Endothelial cell of umbilical vein (primary cell): ENCODE results near the gene CNTNAP4. TPM values are rescaled to one million over a fixed set of nuclear protein-coding genes. Genes with fewer than 3 reads are reported as not detected.

Source experiments
- BruUV-seq: library from RNA; stranded (reverse); fragments of 400-500 nt; replicated peaks from 2 replicates; lab custom pipeline; 2021; lab: Mats Ljungman, UMichigan
- CTCF ChIA-PET: fragments of 300-600, 350-600 bp; sonication (Branson Sonifier 250); formaldehyde crosslinking; loops from one replicate; lab custom pipeline; 2021; ENCODE audit warnings: antibody characterized with exemption, inconsistent platforms; lab: Charles Lee
- POLR2A ChIA-PET: fragments of 300-600, 350-600 bp; sonication (Branson Sonifier 250); formaldehyde crosslinking; loops from one replicate; lab custom pipeline; 2021; ENCODE audit warnings: antibody characterized with exemption, inconsistent platforms; lab: Charles Lee
- DNase-seq: peaks from one replicate; pipeline ENCODE4 v3.0.0-alpha.2; 2011; ENCODE audit warnings: low read depth, low spot score
- FAIRE-seq: peaks from 2 replicates; lab custom pipeline; 2011; peaks lifted over from hg19 to GRCh38; lab: Jason Lieb, UNC
- H2AFZ ChIP-seq: 2 replicates; pipeline ENCODE4 v1.6.0; 2012; ENCODE audit warnings: low read depth, low read length, control low read depth, inconsistent platforms
- H3K27ac ChIP-seq: 2 replicates; pipeline ENCODE4 v1.5.1; 2011; ENCODE audit warnings: low read depth, mild to moderate bottlenecking, control low read depth, low read length, moderate library complexity; ENCODE audit not compliant: insufficient read depth
- H3K27me3 ChIP-seq, 2 experiments: 2 replicates each; pipeline versions ENCODE4 v1.6.0 to v1.6.1; 2011; ENCODE audit warnings: low read length in 2 of 2, mixed read lengths in 1 of 2; ENCODE audit not compliant: control insufficient read depth in 2 of 2, insufficient read depth in 2 of 2
- H3K36me3 ChIP-seq, 2 experiments: 2 replicates in 1 of 2; 3 replicates in 1 of 2; pipeline ENCODE4 v1.5.1; 2011; ENCODE audit warnings: low read length in 2 of 2, mild to moderate bottlenecking in 1 of 2, moderate library complexity in 1 of 2; ENCODE audit not compliant: control insufficient read depth in 2 of 2, insufficient read depth in 2 of 2; ENCODE audit errors: extremely low read depth in 1 of 2
- H3K4me1 ChIP-seq: 3 replicates; pipeline ENCODE4 v1.5.1; 2011; ENCODE audit warnings: mild to moderate bottlenecking, low read length; ENCODE audit not compliant: control insufficient read depth, insufficient read depth; ENCODE audit errors: extremely low read depth
- H3K4me2 ChIP-seq: 2 replicates; pipeline ENCODE4 v1.6.1; 2011; ENCODE audit warnings: low read length, control low read depth, mixed read lengths; ENCODE audit not compliant: insufficient read depth
- H3K4me3 ChIP-seq, 3 experiments: fragments of 200-600 bp in 1 of 3; sonication (generic), shearing (Covaris generic) in 1 of 3; replicated peaks in 1 of 3; 2 replicates each; pipeline ENCODE4 v1.5.1; 2011 to 2016; ENCODE audit warnings: control low read depth in 3 of 3, low read length in 3 of 3, mild to moderate bottlenecking in 2 of 3, inconsistent platforms in 1 of 3, low read depth in 1 of 3, moderate library complexity in 1 of 3; ENCODE audit not compliant: insufficient read depth in 1 of 3
- H3K79me2 ChIP-seq: 2 replicates; pipeline ENCODE4 v1.6.0; 2012; ENCODE audit warnings: low read length, inconsistent platforms; ENCODE audit not compliant: control insufficient read depth, insufficient read depth
- H3K9ac ChIP-seq: replicated peaks from 2 replicates; pipeline ENCODE3; 2011; ENCODE audit warnings: low read length, control low read depth; ENCODE audit not compliant: insufficient read depth; ENCODE audit errors: extremely low read depth
- H3K9me1 ChIP-seq: replicated peaks from 3 replicates; pipeline ENCODE4 v1.6.0; 2011; ENCODE audit warnings: mild to moderate bottlenecking, low read length; ENCODE audit not compliant: control insufficient read depth, insufficient read depth; ENCODE audit errors: extremely low read depth
- H3K9me3 ChIP-seq: replicated peaks from 2 replicates; pipeline ENCODE4 v1.5.1; 2012; ENCODE audit warnings: low read length, inconsistent platforms; ENCODE audit not compliant: control insufficient read depth, insufficient read depth
- H4K20me1 ChIP-seq: replicated peaks from 2 replicates; pipeline ENCODE3; 2011; ENCODE audit warnings: mild to moderate bottlenecking, low read length; ENCODE audit not compliant: control insufficient read depth, insufficient read depth; ENCODE audit errors: extremely low read depth
- EZH2 ChIP-seq: IDR thresholded peaks from 2 replicates; pipeline ENCODE4 v1.6.1; 2012; ENCODE audit warnings: borderline replicate concordance, low read depth, mild to moderate bottlenecking, moderate library complexity, low read length, inconsistent platforms; ENCODE audit not compliant: severe bottlenecking
- GATA2 ChIP-seq: IDR thresholded peaks from 2 replicates; pipeline ENCODE4 v1.7.0; 2011; ENCODE audit warnings: low read depth, mild to moderate bottlenecking, moderate library complexity, mixed read lengths, low read length; ENCODE audit not compliant: insufficient read length, insufficient read depth
- JUN ChIP-seq: IDR thresholded peaks from 2 replicates; pipeline ENCODE4 v1.6.1; 2011; ENCODE audit warnings: borderline replicate concordance, low read depth; ENCODE audit not compliant: insufficient read length, insufficient read depth
- MAX ChIP-seq: IDR thresholded peaks from 2 replicates; pipeline ENCODE4 v1.6.1; 2011; ENCODE audit not compliant: insufficient read depth, insufficient read length
- MYC ChIP-seq: IDR thresholded peaks from one replicate; pipeline ENCODE4 v1.6.1; 2011; ENCODE audit warnings: mild to moderate bottlenecking, low read depth, low read length
- POLR2A ChIP-seq: IDR thresholded peaks from 2 replicates; pipeline ENCODE4 v1.6.1; 2012; ENCODE audit warnings: low read depth, mild to moderate bottlenecking, control low read depth, low read length
- POLR2AphosphoS5 ChIP-seq: IDR thresholded peaks from 2 replicates; pipeline ENCODE4 v1.6.1; 2012; ENCODE audit warnings: low read depth, mild to moderate bottlenecking, control low read depth, low read length, moderate library complexity; ENCODE audit not compliant: insufficient read depth
- dilution Hi-C: fragments of 300-500 bp; cut with MboI; formaldehyde crosslinking; loops from one replicate; pipeline ENCODE4 v1.15.0; 2019; ENCODE audit warnings: low sequenced_read_pairs; ENCODE audit not compliant: extremely low pct_ligation_motif_present
- intact Hi-C: fragments of 100-400 bp; cut with micrococcal nuclease; formaldehyde crosslinking; loops from one replicate; pipeline ENCODE4 v1.10.0; 2022
- polyA plus RNA-seq, 4 experiments: library from polyadenylated mRNA; depleted of rRNA in 3 of 4; stranded (reverse) in 3 of 4; unstranded in 1 of 4; fragments of >200 nt; gene quantifications; 2 replicates each; pipeline versions ENCODE4 v1.2.1 to v1.2.3, GENCODE V29; 2011 to 2012; ENCODE audit warnings: missing spikeins in 1 of 4
- total RNA-seq: library from RNA; stranded (reverse); gene quantifications from 2 replicates; pipeline ENCODE4 v1.2.3, GENCODE V29; 2021
- TF ChIP-seq, protein P1 (sequence below), 2 donors: IDR thresholded peaks; 1 replicate in 1 of 2; 2 replicates in 1 of 2; pipeline ENCODE4 v1.5.1; 2011; ENCODE audit warnings: low read length in 2 of 2, mild to moderate bottlenecking in 2 of 2, moderate library complexity in 2 of 2, control low read depth in 1 of 2, inconsistent platforms in 1 of 2, low read depth in 1 of 2; ENCODE audit not compliant: insufficient read depth in 1 of 2; ENCODE audit errors: extremely low read depth in 1 of 2

The CNTNAP4 gene
- total and polyA plus RNA-seq, 2 donors (not counting 3 experiments of a cell fraction or from before 2014, with no cell fraction given) = not detected

- H3K9ac ChIP-seq = no peak overlapping the region
- dilution Hi-C loops = no loop called here
- no peaks in the 10 kb centered on the region for H3K79me2 ChIP-seq
- intact Hi-C loops = no loop called here
- no TSS peak for BruUV-seq
- no peak overlapping the region for H3K4me2 ChIP-seq
- no peaks in the 10 kb centered on the region for H3K27me3 ChIP-seq
- FAIRE-seq (no peak), DNase-seq (no peak)
- TF ChIP-seq, protein P1, sequence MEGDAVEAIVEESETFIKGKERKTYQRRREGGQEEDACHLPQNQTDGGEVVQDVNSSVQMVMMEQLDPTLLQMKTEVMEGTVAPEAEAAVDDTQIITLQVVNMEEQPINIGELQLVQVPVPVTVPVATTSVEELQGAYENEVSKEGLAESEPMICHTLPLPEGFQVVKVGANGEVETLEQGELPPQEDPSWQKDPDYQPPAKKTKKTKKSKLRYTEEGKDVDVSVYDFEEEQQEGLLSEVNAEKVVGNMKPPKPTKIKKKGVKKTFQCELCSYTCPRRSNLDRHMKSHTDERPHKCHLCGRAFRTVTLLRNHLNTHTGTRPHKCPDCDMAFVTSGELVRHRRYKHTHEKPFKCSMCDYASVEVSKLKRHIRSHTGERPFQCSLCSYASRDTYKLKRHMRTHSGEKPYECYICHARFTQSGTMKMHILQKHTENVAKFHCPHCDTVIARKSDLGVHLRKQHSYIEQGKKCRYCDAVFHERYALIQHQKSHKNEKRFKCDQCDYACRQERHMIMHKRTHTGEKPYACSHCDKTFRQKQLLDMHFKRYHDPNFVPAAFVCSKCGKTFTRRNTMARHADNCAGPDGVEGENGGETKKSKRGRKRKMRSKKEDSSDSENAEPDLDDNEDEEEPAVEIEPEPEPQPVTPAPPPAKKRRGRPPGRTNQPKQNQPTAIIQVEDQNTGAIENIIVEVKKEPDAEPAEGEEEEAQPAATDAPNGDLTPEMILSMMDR (IDR thresholded peaks at IDR 0.05; ENCODE audit: extremely low read depth in 1 of 2, insufficient read depth in 1 of 2, low read depth in 1 of 2, low read length in 2 of 2) = no peak
- no peak for TF ChIP-seq JUN
- no peak overlapping the region for H3K4me3 ChIP-seq
- no peaks in the 10 kb centered on the region for H3K9me1 ChIP-seq
- H3K9me3 ChIP-seq = no peaks in the 10 kb centered on the region
- H2AFZ ChIP-seq = no peak overlapping the region
- ChIA-PET CTCF (interaction anchor here (0.6 kb wide), 1 partner anchor 225 kb away, joined by 3 read pairs; no protein-coding TSS in a partner anchor), POLR2A (no interaction called here)
- H3K36me3 ChIP-seq = no peaks in the 10 kb centered on the region
- H3K27ac ChIP-seq = no peak overlapping the region
- no peaks in the 10 kb centered on the region for H4K20me1 ChIP-seq
- H3K4me1 ChIP-seq = no peaks in the 10 kb centered on the region
Observed at GRCh38 chr16:76571755-76572154, 294.6 kb downstream of the CNTNAP4 start.

- no peak overlapping the region for H3K4me3 ChIP-seq
Observed at GRCh38 chr16:76573281-76573680, 296.1 kb downstream of the CNTNAP4 start.

More at GRCh38 chr16:76573281-76573680, 296.1 kb downstream of the CNTNAP4 start:
- no peak overlapping the region for H2AFZ ChIP-seq
- H4K20me1 ChIP-seq = no peaks in the 10 kb centered on the region
- no peaks in the 10 kb centered on the region for H3K36me3 ChIP-seq
- no peaks in the 10 kb centered on the region for H3K4me1 ChIP-seq
- H3K27ac ChIP-seq = no peak overlapping the region
- H3K9me1 ChIP-seq = no peaks in the 10 kb centered on the region
- dilution Hi-C loops (no loop called here), intact Hi-C loops (no loop called here)
- TF ChIP-seq MAX (no peak), MYC (no peak), GATA2 (no peak), EZH2 (no peak), POLR2A (no peak), POLR2AphosphoS5 (no peak), JUN (no peak)
- TF ChIP-seq, protein P1 (IDR thresholded peaks at IDR 0.05; ENCODE audit: extremely low read depth in 1 of 2, insufficient read depth in 1 of 2, low read depth in 1 of 2, low read length in 2 of 2) = no peak
- no peak for DNase-seq
- H3K9me3 ChIP-seq = no peaks in the 10 kb centered on the region
- H3K9ac ChIP-seq = no peak overlapping the region
- no TSS peak for BruUV-seq
- ChIA-PET POLR2A (no interaction called here), CTCF (no interaction called here)
- no peaks in the 10 kb centered on the region for H3K27me3 ChIP-seq
- no peaks in the 10 kb centered on the region for H3K79me2 ChIP-seq
- FAIRE-seq = no peak
- no peak overlapping the region for H3K4me2 ChIP-seq
